Type B pancreatic cell (in vitro differentiated cells): ENCODE measurements around the gene DNASE1. TPM values are rescaled to one million over a fixed set of nuclear protein-coding genes. Genes with fewer than 3 reads are reported as not detected.
"Not testable (repeated sequence)": the region's sequence is repeated elsewhere in the genome, so short reads cannot be mapped to it uniquely, and the experiment has no call there.

Source experiments
- DNase-seq: peaks from one replicate; pipeline ENCODE4 v3.0.0; 2021; ENCODE audit warnings: mixed read lengths; ENCODE audit not compliant: unreplicated experiment; ENCODE audit errors: extremely low spot score
- H3K27ac Mint-ChIP-seq: 2 replicates; pipeline ENCODE4 v1.8.0; 2021; ENCODE audit warnings: mild to moderate bottlenecking, mixed read lengths
- H3K27me3 Mint-ChIP-seq: 2 replicates; pipeline ENCODE4 v1.8.0; 2021; ENCODE audit warnings: mixed read lengths
- H3K36me3 Mint-ChIP-seq: 2 replicates; pipeline ENCODE4 v1.8.0; 2021; ENCODE audit warnings: mixed read lengths
- H3K4me1 Mint-ChIP-seq: one replicate; pipeline ENCODE4 v1.8.0; 2021; ENCODE audit warnings: mixed read lengths; ENCODE audit not compliant: unreplicated experiment
- H3K4me3 Mint-ChIP-seq: 2 replicates; pipeline ENCODE4 v1.8.0; 2021; ENCODE audit warnings: mild to moderate bottlenecking, mixed read lengths
- H3K9me3 Mint-ChIP-seq: 2 replicates; pipeline ENCODE4 v1.8.0; 2021; ENCODE audit warnings: mixed read lengths
- CTCF ChIP-seq: fragments of 200-600 bp; sonication (generic); conservative IDR thresholded peaks from 2 replicates; pipeline ENCODE4 v1.5.0; 2021; ENCODE audit warnings: antibody characterized with exemption, mild to moderate bottlenecking
- total RNA-seq: library from RNA; stranded (reverse); gene quantifications from 2 replicates; pipeline ENCODE4 v1.2.1, GENCODE V29; 2021; ENCODE audit warnings: low replicate concordance

DNASE1 gene
- total RNA-seq, 1 donor from 2014 or later = 44.8 TPM

GRCh38 chr16:3652373-3653195, 1.9 kb upstream of the DNASE1 start:
- Mint-ChIP-seq H3K4me1 (peaks cover 13% of the 10 kb centered on the region), H3K27me3 (no peaks in the 10 kb centered on the region), H3K36me3 (peaks cover 14% of the 10 kb centered on the region), H3K4me3 (no peak overlapping the region), H3K9me3 (no peaks in the 10 kb centered on the region), H3K27ac (no peak overlapping the region)
- TF ChIP-seq CTCF = no peak
- DNase-seq = peak; percentile 48

GRCh38 chr16:3655030-3655395, 522 bp downstream of the DNASE1 start:
- no peaks in the 10 kb centered on the region for H3K27me3 Mint-ChIP-seq
- no peak for TF ChIP-seq CTCF
- peaks cover 15% of the 10 kb centered on the region for H3K36me3 Mint-ChIP-seq
- H3K4me1 Mint-ChIP-seq = peaks cover 6% of the 10 kb centered on the region
- H3K9me3 Mint-ChIP-seq = no peaks in the 10 kb centered on the region
- H3K4me3 Mint-ChIP-seq = peak overlapping the region; percentile 34
- no peak for DNase-seq
- H3K27ac Mint-ChIP-seq = peak overlapping the region; percentile 87

- DNase-seq = no peak
- Mint-ChIP-seq H3K36me3 (peaks cover 15% of the 10 kb centered on the region), H3K27ac (peak overlapping the region; percentile 87), H3K27me3 (no peaks in the 10 kb centered on the region), H3K9me3 (no peaks in the 10 kb centered on the region), H3K4me3 (peak overlapping the region; percentile 34), H3K4me1 (peaks cover 6% of the 10 kb centered on the region)
- no peak for TF ChIP-seq CTCF
Observed at GRCh38 chr16:3655396-3656159, 1.1 kb downstream of the DNASE1 start.

GRCh38 chr16:3656160-3656490, 1.6 kb downstream of the DNASE1 start:
- not testable (repeated sequence) for H3K27ac Mint-ChIP-seq, H3K9me3 Mint-ChIP-seq, H3K27me3 Mint-ChIP-seq, H3K4me1 Mint-ChIP-seq, DNase-seq, H3K4me3 Mint-ChIP-seq
- H3K36me3 Mint-ChIP-seq = peaks cover 19% of the 10 kb centered on the region

GRCh38 chr16:3656491-3657468, 2.3 kb downstream of the DNASE1 start:
- Mint-ChIP-seq H3K27ac (no peak overlapping the region), H3K9me3 (no peaks in the 10 kb centered on the region), H3K4me1 (peaks cover 6% of the 10 kb centered on the region), H3K27me3 (no peaks in the 10 kb centered on the region), H3K36me3 (peaks cover 21% of the 10 kb centered on the region), H3K4me3 (no peak overlapping the region)
- no peak for DNase-seq
- no peak for TF ChIP-seq CTCF
